Left lobe of liver (tissue), 2 donors: Measurements from ENCODE around the gene RAI1. TPM values are rescaled to one million over a fixed set of nuclear protein-coding genes. Genes with fewer than 3 reads are reported as not detected.

Source experiments
- ATAC-seq: fragments of 200-7000 bp; cut with Tn5 transposase; one replicate; pipeline ENCODE4 v1.9.1; 2020; ENCODE audit warnings: mild to moderate bottlenecking, moderate library complexity
- DNase-seq: peaks from one replicate; pipeline ENCODE4 v3.0.0-alpha.2; 2020; ENCODE audit warnings: low spot score
- total RNA-seq: library from RNA; stranded (reverse); gene quantifications from one replicate; pipeline ENCODE4 v1.2.1, GENCODE V29; 2021
- donor health status: DM: no; HTN: no; CAD: no; lungs with moderate emphysema.
- donor health status: DM: no; HTN: yes; CAD: no.

The RAI1 gene
- total RNA-seq, 1 donor from 2014 or later: 7.8 TPM

DNA sequence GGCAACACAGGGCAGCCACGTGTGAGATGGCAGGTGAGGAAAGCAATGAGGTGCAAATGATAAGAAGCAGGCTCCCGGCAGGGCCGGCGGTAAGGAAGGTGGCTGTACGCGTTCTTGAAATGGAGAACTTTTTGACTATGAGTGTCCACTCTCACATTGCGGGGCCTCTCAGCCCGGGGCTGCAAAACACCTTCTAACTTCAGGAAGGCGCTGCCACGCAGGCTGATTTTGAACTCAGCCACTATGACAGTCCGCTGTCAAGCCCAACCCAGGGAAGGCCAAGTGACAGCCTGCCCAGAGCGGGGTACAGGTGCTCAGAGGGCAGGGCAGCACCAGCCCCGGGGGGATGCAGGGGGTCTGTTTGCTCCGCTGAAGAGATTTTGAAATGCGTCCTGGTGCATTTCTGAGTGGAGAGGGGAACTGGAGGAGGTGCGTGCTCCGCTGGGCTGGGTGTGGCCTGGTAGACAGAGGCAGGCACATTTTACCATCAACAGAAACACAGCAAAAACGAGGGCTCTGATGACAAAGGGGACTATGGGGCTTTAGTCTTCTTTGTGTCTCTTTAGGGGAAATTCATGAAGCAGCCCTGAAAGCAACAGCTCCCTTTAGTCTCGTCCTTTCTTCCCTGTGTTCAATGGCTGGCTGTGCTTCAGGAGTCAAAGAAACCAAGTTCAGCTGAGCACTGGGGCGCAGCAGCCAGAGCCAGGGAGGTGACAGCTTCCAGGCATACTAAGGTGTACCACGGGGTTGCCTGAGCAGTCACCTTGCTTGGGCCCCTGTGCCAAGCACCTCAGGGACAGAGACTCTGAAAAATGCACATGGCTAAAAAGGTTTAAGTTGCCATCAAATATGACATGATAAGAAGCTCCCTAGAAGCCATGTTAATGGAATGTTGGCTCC, 170.1 kb downstream of the RAI1 start:
- no peak for ATAC-seq
- DNase-seq: no peak

DNA sequence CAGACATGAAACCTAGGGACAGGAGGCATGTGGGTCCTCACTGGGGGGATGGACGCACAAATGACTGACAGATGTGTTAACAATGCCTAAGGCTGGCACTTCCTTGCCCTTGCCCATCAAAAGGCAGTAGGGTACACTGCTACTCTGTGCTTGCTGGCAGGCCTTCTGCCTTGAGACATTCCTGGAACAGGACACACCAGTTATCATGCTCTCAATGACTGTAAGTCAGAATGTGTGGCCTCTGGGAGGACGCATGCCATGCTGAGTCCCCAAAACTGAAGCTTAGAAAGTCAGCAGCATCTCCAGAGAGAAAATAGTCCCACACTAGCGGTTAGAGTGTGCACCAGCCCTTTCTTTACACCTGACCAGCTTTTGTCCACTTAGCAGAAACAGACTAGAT, 171.7 kb downstream of the RAI1 start:
- ATAC-seq (no peak), DNase-seq (no peak)

DNA sequence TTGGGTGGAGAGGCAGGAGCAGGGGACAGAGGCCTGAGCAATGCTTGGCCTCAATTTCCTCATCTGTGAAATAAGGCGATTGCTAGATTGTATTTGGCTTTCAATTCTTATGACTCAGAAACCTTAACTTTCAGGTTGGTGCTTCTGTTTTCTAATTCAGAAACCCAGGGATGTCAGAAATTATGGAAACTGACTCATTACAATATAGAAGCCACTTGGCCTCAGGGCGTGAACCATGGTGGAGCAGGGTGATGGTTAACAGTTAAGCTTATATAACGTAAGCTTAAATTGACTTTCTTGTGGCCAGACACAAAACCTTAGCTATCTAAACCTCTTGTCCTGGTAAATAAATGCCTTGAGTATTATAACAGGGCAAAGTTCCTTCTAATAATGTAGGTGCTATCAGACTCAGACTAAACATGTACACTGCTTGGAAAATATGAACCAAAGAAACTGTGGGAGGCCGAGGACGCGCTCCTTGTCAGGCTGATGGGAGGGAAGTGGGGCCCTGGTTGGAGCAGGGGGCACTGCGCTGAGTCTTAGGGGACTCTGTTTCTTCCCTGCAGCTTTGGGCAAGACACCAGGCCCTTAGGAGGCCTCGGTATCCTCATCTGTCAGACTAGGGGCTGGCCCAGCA, 172.7 kb downstream of the RAI1 start:
- DNase-seq: no peak
- no peak for ATAC-seq

DNA sequence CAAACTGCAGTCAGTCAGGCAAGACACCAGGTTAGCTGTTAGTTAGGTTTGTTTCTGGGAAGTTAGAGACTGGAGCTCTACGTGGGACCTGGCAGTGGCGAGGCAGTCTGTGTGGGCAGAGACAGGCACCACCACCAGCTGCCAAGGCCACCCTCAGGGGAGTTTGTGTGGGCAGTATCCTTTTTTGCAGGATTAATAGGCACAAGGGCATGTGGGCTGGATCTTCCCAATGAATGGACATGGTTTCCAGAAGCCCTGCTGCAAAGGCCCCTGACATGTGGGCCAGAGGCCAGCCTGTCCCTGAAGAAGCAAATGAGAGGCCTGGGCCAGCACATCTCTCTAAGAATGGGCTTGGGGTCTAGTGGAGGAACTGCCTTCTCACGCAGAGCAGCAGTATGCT, 174.7 kb downstream of the RAI1 start:
- ATAC-seq: no peak
- no peak for DNase-seq

- peak; percentile 11 for ATAC-seq
- DNase-seq: no peak
Measured at GRCh38 chr17:17856386-17856785, 175.1 kb downstream of the RAI1 start.

GRCh38 chr17:17857496-17857895, 176.2 kb downstream of the RAI1 start:
- DNase-seq (no peak), ATAC-seq (no peak)

GRCh38 chr17:17859909-17860765, 178.9 kb downstream of the RAI1 start:
- peak; percentile 93 for ATAC-seq
- peak; percentile 95 for DNase-seq

DNA sequence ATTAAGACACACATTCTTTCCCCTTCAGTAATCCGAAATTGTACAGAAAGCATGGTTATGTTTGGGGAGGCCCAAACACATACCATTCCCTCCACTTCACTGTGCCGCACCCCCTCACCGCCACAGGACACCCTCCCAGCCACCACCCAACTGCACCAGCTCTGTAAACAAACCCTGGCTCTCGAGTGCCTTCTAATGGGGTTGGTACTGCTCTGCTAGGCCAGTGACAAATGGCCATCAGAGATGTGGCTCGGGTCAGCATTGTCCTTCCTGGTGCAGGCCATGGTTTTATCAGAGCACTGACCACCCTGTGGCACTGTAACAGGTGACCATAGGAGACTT, 179.5 kb downstream of the RAI1 start:
- DNase-seq (no peak), ATAC-seq (no peak)

Other genes with a start within 250 kb of the RAI1 start
- gene MED9, start 204.5 kb upstream of the RAI1 start, total RNA-seq: 7.1 TPM
- 1.1 TPM for gene RASD1, start 185.1 kb upstream of the RAI1 start, total RNA-seq
- 180 TPM for gene PEMT, start 89.8 kb upstream of the RAI1 start, total RNA-seq
- gene SREBF1, start 155.5 kb downstream of the RAI1 start, total RNA-seq: 220 TPM